RCC 7860 (cell line): ENCODE results near the gene FGF22.
"Not testable (repeated sequence)": the region's sequence is repeated elsewhere in the genome, so short reads cannot be mapped to it uniquely, and the experiment has no call there.

Experiments used
- DNase-seq: peaks from one replicate; pipeline ENCODE4 v3.0.0-alpha.2; 2015; ENCODE audit warnings: low spot score
- FAIRE-seq: peaks from 2 replicates; lab custom pipeline; 2012; peaks lifted over from hg19 to GRCh38; lab: Jason Lieb, UNC

FGF22 gene

DNA sequence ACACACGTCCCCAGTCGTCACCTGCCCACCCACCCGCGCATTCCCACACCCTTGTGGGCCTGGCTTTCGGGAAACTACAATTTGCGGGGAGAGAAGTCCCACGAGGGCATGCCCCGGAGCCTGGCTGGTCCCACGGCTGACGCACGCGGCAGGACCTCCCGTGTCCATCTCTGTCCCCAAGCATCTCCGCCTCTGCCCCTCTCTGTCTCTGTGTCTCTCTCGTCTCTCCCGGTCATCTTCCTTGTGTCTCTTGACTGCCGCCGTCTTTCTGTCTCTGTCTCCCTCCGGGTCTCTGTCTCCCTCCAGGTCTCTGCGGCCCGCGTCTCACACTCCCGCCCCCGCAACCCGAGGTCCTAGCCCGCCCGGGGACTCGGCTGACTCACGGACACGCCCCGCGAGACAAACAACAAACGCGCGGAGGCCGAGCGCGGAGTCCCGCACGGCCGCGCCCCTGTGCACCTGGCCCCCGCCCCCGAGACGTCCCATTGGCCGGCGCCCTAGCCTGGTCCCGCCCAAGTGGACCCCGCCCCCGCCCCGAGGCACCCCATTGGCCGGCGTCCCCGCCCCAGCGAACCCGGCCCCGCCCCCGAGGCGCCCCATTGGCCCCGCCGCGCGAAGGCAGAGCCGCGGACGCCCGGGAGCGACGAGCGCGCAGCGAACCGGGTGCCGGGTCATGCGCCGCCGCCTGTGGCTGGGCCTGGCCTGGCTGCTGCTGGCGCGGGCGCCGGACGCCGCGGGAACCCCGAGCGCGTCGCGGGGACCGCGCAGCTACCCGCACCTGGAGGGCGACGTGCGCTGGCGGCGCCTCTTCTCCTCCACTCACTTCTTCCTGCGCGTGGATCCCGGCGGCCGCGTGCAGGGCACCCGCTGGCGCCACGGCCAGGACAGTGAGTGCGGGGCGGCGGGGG, at the start of gene FGF22:
FGF22 (plus strand) TSS at position 627 of the 908 bp plus-strand sequence; CDS start at position 674, 47 bp downstream.
- FAIRE-seq (no peak), DNase-seq (peak; percentile 62)

DNA sequence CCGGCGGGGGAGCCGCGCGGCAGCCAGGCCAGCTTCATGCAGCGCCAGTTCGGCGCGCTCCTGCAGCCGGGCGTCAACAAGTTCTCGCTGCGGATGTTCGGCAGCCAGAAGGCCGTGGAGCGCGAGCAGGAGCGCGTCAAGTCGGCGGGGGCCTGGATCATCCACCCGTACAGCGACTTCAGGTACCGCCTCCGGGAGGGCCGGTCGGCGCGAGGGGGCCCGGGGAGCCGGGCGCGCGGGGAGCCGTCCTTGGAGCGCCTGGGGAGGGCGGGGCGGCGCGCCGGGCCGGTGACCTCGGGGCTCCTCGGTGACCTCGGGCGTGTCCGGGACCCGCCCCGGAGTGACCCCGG, 49.3 kb upstream of the FGF22 start:
- DNase-seq: no peak
- FAIRE-seq: no peak

DNA sequence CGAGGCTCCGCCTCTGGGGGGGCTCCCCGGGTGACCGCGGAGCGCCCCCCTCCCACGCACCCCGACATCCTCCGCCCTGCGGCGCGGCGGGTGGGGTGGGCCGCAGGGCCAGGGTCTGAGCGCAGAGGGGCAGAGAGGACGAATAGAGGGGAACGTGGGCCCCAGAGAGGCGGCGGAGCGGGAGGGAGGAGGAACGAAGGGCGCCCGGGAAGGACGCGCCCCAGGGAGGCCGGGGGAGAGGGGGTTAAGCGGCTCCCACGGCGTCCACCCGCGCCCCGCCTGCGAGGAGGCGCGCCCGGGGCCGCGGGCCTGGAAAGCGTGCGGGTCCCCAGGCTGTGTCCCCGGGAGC, 49.0 kb upstream of the FGF22 start:
- no peak for DNase-seq
- no peak for FAIRE-seq

DNA sequence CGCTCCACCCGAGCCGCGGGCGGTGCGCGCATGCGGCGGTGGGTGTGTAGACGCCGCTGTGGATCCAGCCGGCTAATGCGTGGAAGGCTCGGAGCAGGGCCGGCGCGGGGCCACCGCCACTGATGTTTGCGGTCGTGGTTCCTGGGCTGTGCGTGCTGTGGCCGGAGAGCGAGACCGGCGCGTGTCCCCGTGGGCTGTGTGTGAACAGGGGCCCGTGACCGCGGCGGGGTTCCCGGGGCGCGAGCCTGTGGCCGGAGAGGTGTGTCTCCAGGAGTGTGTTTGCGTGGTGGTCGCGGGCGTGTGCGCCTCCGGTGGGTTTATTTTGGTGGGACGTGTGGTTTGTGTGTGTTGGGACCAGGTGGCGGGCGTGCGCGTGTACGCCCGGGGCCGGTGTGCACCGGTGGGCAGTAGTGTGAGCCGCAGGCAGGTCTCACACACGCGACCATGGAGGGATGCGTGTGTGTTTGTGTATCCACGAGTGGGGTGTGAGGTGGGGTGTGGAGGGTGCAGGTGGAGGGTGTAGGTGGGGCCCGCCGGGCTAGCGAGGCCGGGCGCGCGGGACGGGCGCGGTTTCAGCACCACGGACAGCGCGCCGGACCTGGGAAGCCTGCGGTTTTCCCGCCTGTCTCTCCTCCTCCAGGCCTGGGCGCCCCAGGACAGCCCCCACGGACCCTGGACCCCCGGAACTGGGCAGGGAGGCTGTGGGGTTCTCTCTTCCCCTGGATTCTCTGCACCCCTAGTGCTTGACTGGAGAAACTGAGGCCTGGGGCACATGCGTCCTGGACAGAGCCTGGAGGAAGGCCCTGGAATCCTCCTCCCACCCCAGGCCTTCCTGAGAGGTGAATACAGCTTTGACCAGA, 48.4 kb upstream of the FGF22 start:
- FAIRE-seq (no peak), DNase-seq (no peak)

DNA sequence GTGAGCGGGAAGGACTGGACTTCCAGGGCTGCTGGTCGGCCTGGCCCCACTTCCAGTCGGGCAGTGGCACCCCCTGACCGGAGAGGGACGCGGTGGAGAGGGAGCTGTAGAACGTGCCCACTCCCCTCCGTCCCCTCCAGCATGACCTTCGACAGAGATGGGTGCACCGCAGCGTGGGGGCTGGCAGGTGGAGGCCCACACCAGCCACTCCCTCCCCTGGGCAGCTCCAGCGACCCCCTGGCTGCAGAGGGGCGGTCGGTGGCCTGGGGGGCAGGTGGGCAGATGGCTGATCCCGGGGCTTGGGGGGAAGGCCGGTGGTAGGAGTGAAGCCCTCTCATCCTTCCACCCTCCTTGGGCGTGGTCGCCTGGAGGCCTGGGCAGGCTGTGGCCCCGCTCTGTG, 47.6 kb upstream of the FGF22 start:
- FAIRE-seq: no peak
- DNase-seq: no peak

DNA sequence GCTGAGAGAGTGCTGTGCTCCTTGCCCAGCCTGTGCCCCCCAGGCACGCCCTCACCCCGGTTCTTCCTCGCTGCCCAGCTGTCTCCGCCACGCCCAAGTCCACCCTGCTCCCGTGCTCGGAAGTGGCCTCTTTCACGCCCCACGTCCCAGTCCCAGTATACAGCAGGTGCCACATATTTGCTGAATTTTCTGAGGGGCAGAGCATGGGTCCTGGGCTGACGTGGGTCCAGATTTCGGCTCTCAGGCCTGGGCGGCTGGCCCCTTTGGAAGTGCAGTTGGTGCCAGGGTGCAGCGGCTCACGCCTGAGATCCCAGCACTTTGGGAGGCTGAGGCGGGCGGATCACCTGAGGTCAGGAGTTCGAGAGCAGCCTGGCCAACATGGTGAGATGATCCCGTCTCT, 46.6 kb upstream of the FGF22 start:
- FAIRE-seq: no peak
- DNase-seq: no peak

DNA sequence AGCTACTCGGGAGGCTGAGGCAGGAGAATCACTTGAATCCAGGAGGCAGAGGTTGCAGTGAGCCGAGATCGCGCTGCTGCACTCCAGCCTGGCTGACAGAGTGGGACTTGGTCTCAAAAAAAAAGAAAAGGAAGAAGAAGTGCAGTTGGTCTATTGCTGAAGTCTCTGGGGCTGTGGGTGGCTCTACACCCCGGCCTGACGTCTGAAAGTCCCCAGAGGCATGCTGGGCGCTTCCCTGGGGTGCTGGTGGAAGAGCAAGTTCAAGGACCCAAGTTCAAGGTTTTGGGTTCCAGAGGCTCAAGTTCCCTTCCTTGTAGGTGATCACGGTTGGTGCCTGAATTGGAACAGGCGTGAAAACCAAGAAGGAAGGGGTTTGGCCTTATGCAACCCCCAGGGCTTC, 46.2 kb upstream of the FGF22 start:
- no peak for FAIRE-seq

DNA sequence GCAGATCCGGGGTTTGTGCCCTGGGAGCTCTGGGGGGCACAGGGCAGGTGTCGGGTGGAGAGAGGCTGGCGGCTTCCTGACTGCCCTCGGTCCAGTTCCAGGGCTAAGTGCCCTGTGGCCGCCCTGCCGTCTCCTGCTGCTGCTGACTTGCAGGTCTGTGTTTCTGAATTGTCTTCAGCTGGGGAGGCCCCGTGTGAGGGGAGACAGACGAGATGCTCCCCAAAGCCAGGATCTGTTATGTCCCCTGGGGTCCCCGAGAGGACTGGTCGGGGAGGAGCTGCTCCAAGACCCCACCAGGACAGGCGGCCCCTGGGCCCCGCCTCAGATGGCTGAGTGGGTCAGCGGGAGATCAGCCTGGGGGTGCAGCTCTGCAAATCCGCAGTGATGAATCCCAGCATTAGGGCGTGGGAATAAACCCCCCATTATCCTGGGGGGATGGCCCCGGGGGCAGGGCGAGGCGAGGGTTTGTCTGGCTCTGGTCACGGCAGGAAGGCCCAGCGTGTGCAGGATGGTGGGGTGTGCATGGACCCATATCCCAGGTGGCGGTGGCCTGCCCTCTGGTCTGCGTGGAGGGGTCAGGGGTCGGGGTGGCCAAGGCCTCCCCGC, 45.3 kb upstream of the FGF22 start:
- DNase-seq (no peak), FAIRE-seq (no peak)

More for the DNA sequence above, 46.2 kb upstream of the FGF22 start:
- no peak for DNase-seq

DNA sequence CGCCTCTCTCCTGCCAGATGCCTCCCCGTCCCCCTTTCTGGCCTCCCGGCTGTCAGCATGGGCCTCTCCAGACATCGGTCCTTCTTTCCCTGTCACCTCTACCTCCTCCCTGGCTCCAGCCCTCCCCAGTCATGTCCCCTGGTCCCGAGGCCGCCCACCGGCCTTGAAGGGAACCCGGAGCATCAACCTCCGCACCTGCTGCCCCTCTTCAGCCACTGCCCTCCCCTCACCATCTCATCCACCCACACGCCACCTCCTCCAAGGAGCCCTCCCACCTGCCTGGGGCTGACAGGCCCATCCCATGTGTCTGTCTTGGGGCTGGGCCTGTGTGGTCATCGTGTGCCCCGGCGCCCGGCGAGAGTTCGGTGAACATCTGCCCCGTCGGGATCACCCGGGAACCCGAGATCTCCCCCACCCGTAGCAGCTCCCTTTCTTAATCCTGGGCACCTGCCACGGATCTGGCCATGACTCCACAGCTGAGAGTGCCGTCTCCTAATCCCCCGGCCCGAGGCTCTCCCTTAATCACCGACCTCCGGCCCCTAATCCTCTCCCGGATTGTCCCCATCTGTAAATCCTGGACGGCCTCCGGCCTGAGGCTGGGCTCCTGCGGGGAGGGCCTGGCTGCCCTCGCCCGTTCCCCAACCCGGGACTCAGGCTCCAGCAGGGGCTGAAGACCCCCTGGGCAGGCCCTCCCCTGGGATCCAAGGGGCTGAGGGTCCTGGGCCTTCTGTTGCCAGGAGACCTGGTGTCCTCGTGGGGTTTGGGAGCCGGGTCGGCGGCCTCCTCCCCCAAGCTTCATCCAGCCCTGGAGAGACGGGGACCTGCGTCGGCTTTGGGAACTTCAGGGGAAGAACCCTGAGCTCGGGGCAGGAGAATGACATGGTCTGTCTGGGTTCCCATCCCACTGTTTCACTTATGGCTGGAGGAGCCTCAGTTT, 44.1 kb upstream of the FGF22 start:
- no peak for FAIRE-seq
- no peak for DNase-seq

DNA sequence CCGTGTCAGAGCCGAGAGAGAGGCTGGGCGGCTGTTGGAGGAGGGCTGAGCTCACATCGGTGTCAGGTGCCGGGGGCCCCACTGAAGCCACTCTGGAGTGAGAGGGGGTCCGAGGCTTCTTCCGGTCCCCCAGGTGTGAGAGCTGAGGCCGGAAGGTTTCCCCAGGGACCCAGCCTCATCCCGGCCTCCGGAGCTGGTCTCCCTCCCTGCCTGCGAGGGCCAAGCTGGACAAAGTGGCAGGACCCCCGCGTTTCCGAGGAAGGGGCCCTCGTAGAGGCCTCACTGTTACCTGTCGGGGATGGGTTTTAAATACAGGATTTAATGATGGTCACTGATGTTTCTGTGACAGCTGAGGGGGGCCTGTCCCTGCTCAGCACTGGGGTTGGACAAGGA, 43.4 kb upstream of the FGF22 start:
- FAIRE-seq: no peak
- no peak for DNase-seq

DNA sequence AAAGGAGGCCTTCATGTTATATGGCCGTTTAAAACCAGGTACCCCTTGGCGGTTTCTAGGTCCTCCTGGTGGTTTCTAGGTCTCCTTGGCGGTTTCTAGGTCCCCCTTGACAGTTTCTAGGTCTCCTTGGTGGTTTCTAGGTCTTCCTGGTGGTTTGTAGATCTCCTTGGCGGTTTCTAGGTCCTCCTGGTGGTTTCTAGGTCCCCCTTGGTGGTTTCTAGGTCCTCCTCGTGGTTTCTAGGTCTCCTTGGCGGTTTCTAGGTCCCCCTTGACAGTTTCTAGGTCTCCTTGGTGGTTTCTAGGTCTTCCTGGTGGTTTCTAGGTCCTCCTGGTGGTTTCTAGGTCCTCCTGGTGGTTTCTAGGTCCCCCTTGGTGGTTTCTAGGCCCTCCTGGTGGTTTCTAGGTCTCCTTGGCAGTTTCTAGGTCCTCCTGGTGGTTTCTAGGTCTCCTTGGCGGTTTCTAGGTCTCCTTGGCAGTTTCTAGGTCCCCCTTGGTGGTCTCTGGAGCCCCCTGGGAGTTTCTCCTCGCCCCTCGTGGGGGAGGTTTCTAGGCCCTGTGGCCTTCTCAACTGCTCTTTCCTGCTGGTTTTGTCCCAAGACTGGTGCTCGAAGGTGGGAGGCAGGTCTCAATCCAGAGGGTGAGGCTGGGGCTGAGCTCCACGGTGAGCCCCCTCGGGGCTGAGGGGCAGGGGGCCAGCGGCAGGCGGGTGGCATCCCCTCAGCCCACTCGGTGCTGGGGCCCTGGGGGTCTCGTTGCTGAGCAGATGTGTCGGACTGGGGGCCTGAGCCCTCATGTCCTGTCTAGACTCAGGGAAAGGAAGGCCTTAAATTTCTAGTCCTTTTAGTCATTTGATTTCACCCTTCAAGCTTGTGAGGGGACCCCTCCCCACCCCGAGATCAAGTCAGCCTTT, 42.0 kb upstream of the FGF22 start:
- DNase-seq: no peak
- FAIRE-seq: no peak

DNA sequence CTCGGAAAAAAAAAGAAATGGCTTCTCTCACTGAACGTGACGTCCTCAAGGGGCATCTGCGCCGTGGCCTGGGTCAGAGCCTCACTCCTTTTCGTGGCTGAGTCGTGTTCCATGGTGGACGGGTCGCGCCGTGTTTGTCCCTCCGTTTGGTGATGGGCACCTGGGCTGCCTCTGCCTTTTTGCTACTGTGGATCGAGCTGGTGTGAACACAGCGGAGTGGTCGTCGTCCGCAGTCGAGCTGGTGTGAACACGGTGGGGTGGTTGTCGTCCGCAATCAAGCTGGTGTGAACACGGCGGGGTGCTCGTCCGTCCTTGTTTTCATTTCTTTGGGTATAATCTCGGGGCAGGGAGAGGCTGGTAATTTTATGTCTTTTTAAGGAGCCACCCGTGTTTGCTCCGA, 38.4 kb upstream of the FGF22 start:
- FAIRE-seq (no peak), DNase-seq (no peak)

DNA sequence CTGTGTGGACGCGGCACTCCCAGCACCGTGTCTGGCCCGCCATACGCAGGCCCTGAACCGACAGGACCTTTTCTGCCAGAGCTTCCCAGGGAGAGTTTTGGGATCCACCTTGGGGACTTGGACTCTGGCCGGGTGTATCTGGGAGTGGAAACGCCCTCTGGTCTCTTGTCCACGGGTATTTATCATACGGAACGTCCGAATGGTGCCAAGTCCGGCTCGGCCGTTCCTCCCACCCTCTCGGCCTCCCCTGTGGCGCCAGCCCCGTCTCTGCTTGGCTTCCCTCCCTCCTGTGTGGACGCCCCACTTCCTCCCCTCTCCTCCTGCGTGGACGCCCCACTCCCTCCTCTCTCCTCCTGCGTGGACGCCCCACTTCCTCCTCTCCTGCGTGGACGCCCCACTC, 37.9 kb upstream of the FGF22 start:
- no peak for DNase-seq
- FAIRE-seq: no peak

DNA sequence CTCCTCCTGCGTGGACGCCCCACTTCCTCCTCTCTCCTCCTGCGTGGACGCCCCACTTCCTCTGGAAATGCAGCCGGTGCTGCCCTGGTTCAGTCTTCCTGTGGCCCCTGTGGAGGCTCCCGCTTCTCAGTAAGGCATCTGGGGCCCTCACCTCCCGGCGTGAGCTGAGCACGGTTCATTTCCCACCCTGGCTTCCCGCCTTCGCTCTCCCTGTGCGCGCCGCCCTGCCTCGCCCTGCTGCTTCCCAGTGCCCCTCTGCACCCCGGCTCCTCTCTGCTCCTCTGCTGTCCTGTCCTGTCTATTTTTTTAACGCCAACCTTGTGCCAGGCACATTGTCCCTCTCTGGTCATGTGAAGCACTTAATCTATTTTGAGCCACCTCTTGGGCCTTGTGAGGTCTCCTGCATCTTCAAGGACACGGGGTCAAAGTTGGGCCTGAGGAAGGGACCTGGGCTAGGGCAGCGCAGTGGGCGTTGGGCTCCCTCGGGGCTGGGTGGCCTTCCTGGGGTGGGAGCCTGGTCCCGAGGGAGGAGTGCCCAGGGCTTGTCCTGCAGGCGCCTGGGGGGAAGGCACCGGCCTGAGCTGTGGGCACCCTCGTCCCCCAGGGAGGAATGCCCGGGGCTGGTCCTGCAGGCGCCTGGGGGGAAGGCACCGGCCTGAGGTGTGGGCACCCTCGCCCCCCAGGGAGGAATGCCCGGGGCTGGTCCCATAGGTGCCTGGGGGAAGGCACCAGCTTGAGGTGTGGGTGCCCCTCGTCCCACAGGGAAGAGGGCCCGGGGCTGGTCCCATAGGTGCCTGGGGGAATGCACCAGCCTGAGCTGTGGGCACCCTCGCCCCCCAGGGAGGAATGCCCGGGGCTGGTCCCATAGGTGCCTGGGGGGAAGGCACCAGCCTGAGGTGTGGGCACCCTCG, 37.0 kb upstream of the FGF22 start:
- DNase-seq: no peak
- no peak for FAIRE-seq

DNA sequence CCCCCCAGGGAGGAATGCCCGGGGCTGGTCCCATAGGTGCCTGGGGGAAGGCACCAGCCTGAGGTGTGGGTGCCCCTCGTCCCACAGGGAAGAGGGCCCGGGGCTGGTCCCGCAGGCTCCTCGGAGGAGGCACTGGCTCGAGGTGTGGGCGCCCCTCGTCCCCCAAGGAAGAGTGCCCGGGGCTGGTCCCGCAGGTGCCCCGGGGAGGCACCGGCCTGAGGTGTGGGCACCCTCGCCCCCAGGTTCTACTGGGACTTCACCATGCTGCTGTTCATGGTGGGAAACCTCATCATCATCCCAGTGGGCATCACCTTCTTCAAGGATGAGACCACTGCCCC, 36.4 kb upstream of the FGF22 start:
- FAIRE-seq, DNase-seq: not testable (repeated sequence)

DNA sequence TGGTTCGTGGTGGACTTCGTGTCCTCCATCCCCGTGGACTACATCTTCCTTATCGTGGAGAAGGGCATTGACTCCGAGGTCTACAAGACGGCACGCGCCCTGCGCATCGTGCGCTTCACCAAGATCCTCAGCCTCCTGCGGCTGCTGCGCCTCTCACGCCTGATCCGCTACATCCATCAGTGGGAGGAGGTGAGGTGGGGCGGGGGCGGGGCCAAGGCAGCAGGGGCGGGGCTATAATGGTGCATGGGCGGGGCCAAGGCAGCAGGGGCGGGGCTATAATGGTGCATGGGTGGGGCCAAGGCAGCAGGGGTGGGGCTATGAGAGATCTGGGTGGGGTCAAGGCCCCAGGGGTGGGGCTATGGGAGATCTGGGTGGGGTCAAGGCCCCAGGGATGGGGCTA, 35.9 kb upstream of the FGF22 start:
- not testable (repeated sequence) for DNase-seq, FAIRE-seq

DNA sequence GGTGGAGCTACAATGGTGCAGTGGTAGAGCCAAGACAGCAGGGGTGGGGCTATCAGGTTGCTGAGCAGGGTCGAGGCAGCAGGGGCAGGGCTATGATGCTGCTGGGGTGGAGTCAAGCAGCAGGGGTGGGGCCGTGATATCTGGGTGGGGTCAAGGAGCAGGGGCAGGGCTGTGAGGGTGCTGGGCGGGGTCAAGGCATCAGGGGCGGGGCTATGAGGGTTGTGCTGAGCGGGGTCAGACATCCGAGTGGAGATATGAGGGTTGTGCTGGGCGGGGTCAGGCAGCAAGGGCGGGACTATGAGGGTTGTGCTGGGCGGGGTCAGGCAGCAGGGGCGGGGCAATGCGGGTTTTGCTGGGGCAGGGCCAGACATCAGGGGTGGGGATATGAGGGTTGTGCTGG, 35.3 kb upstream of the FGF22 start:
- DNase-seq (no peak), FAIRE-seq (no peak)
